HEK293 (cell line): ENCODE results near the gene MMP14.

ENCODE experiments used
- CTCF ChIP-seq: fragments of 450-650 bp; formaldehyde crosslinking; IDR thresholded peaks from 2 replicates; pipeline ENCODE4 v1.5.1; 2016; ENCODE audit warnings: missing biosample characterization, missing genetic modification characterization
- REST ChIP-seq: fragments of 450-650 bp; formaldehyde crosslinking; IDR thresholded peaks from 2 replicates; pipeline ENCODE4 v1.5.1; 2016; ENCODE audit warnings: missing biosample characterization, missing genetic modification characterization
- ZFP37 ChIP-seq: fragments of 450-650 bp; formaldehyde crosslinking; IDR thresholded peaks from 2 replicates; pipeline ENCODE4 v1.5.1; 2016; ENCODE audit warnings: missing biosample characterization, missing genetic modification characterization

GRCh38 chr14:22824711-22825359, 11.6 kb upstream of the MMP14 start:
- TF ChIP-seq REST (tag by site-specific recombination) (no peak), CTCF (tag by site-specific recombination) (no peak), ZFP37 (tag by site-specific recombination) (no peak)
